CD4-positive, CD25-positive, alpha-beta regulatory T cell (primary cell): ENCODE data around the gene NLRC3. TPM values are rescaled to one million over a fixed set of nuclear protein-coding genes. Genes with fewer than 3 reads are reported as not detected.
"Not testable (repeated sequence)": the region's sequence is repeated elsewhere in the genome, so short reads cannot be mapped to it uniquely, and the experiment has no call there.

Source experiments
- ATAC-seq, 2 donors: fragments of 150-1000 bp; cut with Tn5 transposase; one replicate each; pipeline ENCODE4 v1.10.0; 2021; ENCODE audit warnings: low read depth in 2 of 2, moderate number of reproducible peaks in 2 of 2, moderate library complexity in 1 of 2
- DNase-seq, 3 donors: peaks; one replicate each; pipeline versions ENCODE4 v3.0.0 to v3.0.0-alpha.2; 2012 to 2022; ENCODE audit warnings: mixed read lengths in 1 of 3
- H3K27ac ChIP-seq: one replicate; pipeline ENCODE4 v1.7.0; 2013; ENCODE audit warnings: mild to moderate bottlenecking, low read length; ENCODE audit not compliant: insufficient read depth, poor library complexity, severe bottlenecking
- H3K27me3 ChIP-seq: one replicate; pipeline ENCODE4 v1.7.0; 2013; ENCODE audit warnings: low read length; ENCODE audit not compliant: control insufficient read depth, insufficient read depth
- H3K36me3 ChIP-seq: one replicate; pipeline ENCODE4 v1.7.0; 2013; ENCODE audit warnings: mild to moderate bottlenecking, low read length, moderate library complexity; ENCODE audit not compliant: control insufficient read depth, insufficient read depth
- H3K4me1 ChIP-seq: 2 replicates; pipeline ENCODE4 v1.7.0; 2013; ENCODE audit warnings: mild to moderate bottlenecking, low read length; ENCODE audit not compliant: insufficient read depth, control insufficient read depth, poor library complexity, severe bottlenecking
- H3K4me3 ChIP-seq: one replicate; pipeline ENCODE4 v1.7.0; 2013; ENCODE audit warnings: low read depth, mild to moderate bottlenecking, low read length, moderate library complexity
- H3K9me3 ChIP-seq, 2 experiments: 1 replicate in 1 of 2; 2 replicates in 1 of 2; pipeline ENCODE4 v1.7.0; 2013; ENCODE audit warnings: low read length in 2 of 2, mild to moderate bottlenecking in 1 of 2, moderate library complexity in 1 of 2; ENCODE audit not compliant: control insufficient read depth in 2 of 2
- H3K27ac Mint-ChIP-seq, 3 donors: one replicate each; pipeline ENCODE4 v1.8.0; 2020 to 2022; ENCODE audit warnings: mild to moderate bottlenecking in 3 of 3, mixed read lengths in 3 of 3, moderate library complexity in 2 of 3
- H3K27me3 Mint-ChIP-seq: one replicate; pipeline ENCODE4 v1.8.0; 2022; ENCODE audit warnings: mild to moderate bottlenecking, mixed read lengths
- H3K36me3 Mint-ChIP-seq: one replicate; pipeline ENCODE4 v1.8.0; 2020; ENCODE audit warnings: mixed read lengths
- H3K4me1 Mint-ChIP-seq, 4 donors: one replicate each; pipeline ENCODE4 v1.8.0; 2020 to 2022; ENCODE audit warnings: mixed read lengths in 4 of 4, mild to moderate bottlenecking in 1 of 4
- H3K4me3 Mint-ChIP-seq, 4 donors: one replicate each; pipeline ENCODE4 v1.8.0; 2020 to 2022; ENCODE audit warnings: mild to moderate bottlenecking in 4 of 4, mixed read lengths in 4 of 4, moderate library complexity in 3 of 4
- H3K9me3 Mint-ChIP-seq, 7 donors: one replicate each; pipeline ENCODE4 v1.8.0; 2020 to 2022; ENCODE audit warnings: mixed read lengths in 7 of 7, mild to moderate bottlenecking in 3 of 7, moderate library complexity in 2 of 7
- polyA plus RNA-seq, 4 donors: library from polyadenylated mRNA; unstranded; fragments of 300-500 nt; fragmentation: Illumina TruSeq; gene quantifications; one replicate each; pipeline ENCODE4 v1.2.3, GENCODE V29; 2021
- total RNA-seq: library from RNA; stranded (reverse); gene quantifications from one replicate; pipeline ENCODE4 v1.2.3, GENCODE V29; 2022

NLRC3 gene
- total and polyA plus RNA-seq, 5 donors from 2014 or later, result 23.2 to 97.0 (median 28.2) TPM

DNA sequence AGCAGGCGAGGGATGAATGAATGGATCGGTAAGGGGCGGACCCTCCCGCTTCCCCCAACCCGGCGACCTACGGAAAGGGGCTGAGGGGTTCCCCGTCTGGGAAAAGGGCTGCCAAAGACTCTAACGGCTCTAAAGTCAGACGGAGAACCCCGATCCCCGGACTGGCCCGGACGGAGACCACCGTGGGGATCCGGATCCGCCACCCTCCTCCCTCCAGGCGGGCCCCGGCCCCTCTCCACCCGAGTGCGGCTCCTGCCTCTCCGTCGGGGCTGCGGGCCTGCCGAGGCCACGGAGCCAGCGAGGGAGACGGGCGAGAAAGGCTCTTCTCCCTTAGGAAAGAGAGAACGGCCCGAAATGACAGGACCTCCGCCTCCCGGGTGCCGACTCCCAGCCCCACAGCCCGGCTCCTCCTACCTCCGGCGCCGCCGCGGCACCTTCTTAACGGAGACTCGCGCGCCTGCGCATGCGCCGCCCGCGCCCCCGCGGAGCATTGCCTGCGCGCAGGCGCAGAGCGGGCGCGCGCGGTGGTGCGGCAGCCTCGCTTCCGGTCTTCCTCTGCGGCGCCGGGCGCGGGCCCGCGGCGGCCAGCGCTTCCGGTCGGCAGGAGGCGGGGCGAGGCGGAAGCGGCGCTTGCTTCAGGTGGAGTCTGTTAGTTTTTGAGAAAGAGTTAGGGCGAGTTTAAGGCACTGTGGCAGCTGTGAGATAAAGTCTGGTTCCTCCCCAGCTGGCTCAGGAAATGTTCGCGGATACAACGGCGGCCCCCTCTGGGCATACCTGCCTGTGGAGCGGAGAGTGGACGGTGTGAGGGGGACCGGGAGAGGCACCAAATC is 34.2 kb upstream of the NLRC3 start, which contains the start of gene SLX4:
Gene SLX4, minus strand, starts transcription at position 461 of the 830 bp plus-strand sequence. CDS start 2,642 bp downstream, outside the sequence.
- peak within 1 kb of the TSS; percentile 98 to 100 (median 99) for H3K27ac Mint-ChIP-seq
- Histone ChIP-seq H3K27ac (peak within 1 kb of the TSS; percentile 87), H3K36me3 (no peaks in the 10 kb centered on the region), H3K27me3 (no peaks in the 10 kb centered on the region), H3K4me3 (peak within 1 kb of the TSS; percentile 86), H3K4me1 (peaks cover 38% of the 10 kb centered on the region), H3K9me3 (no peaks in the 10 kb centered on the region)
- H3K27me3 Mint-ChIP-seq, result no peaks in the 10 kb centered on the region
- ATAC-seq, result peak; percentile 89
- peaks cover 0 to 1% (median 0%) of the 10 kb centered on the region in 7 donors for H3K9me3 Mint-ChIP-seq
- peaks cover 19% of the 10 kb centered on the region for H3K36me3 Mint-ChIP-seq
- peak; percentile 88 to 94 (median 94) for DNase-seq
- peak within 1 kb of the TSS; percentile 96 to 100 (median 99) for H3K4me3 Mint-ChIP-seq
- H3K4me1 Mint-ChIP-seq, result peaks cover 24 to 67% (median 47%) of the 10 kb centered on the region in 4 donors

DNA sequence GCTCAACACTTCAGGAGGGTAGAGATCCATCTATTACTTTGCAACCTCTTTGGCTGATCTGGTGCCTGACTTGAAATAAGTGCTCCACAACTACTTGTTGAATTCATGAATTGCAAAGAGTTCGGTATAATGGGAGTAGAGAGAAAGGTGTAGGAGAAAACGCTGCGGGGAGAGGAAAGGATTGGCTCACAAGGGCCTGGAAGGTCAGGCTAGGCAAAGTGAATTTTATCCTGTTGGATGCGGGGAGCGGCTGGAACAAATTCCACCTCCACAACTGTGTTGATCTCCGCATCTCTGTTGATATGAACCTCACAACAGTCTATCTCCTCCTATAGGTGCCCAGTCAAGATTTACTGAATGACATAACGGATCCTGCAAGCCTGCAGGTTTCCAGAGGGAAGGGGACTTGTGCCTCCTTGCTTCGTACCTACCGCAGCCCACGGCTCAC is 33.5 kb upstream of the NLRC3 start:
- Histone ChIP-seq H3K4me1 (peaks cover 35% of the 10 kb centered on the region), H3K27ac (peak overlapping the region; percentile 87), H3K4me3 (peak overlapping the region; percentile 86), H3K9me3 (no peaks in the 10 kb centered on the region), H3K36me3 (no peaks in the 10 kb centered on the region), H3K27me3 (no peaks in the 10 kb centered on the region)
- peak overlapping the region; percentile 94 to 100 (median 99) for H3K4me3 Mint-ChIP-seq
- H3K4me1 Mint-ChIP-seq, result peaks cover 18 to 60% (median 45%) of the 10 kb centered on the region in 4 donors
- peak overlapping the region in 2 of 3 donors; percentile 90 to 98 for H3K27ac Mint-ChIP-seq
- peaks cover 0 to 1% (median 0%) of the 10 kb centered on the region in 7 donors for H3K9me3 Mint-ChIP-seq
- DNase-seq (peak in 1 of 3 donors; percentile 30), ATAC-seq (no peak)
- H3K36me3 Mint-ChIP-seq, result peaks cover 19% of the 10 kb centered on the region
- no peaks in the 10 kb centered on the region for H3K27me3 Mint-ChIP-seq

GRCh38 chr16:3609895-3610697 is 32.9 kb upstream of the NLRC3 start:
- no peaks in the 10 kb centered on the region for H3K9me3 ChIP-seq
- no peaks in the 10 kb centered on the region for H3K27me3 ChIP-seq
- no peak for ATAC-seq
- H3K4me3 ChIP-seq, result peak overlapping the region; percentile 86
- Mint-ChIP-seq H3K36me3 (peaks cover 16% of the 10 kb centered on the region), H3K4me3 (peak overlapping the region; percentile 94 to 100 (median 99)), H3K27me3 (no peaks in the 10 kb centered on the region), H3K27ac (peak overlapping the region in 2 of 3 donors; percentile 90 to 98), H3K9me3 (peaks cover 0 to 1% (median 0%) of the 10 kb centered on the region in 7 donors), H3K4me1 (peaks cover 12 to 54% (median 39%) of the 10 kb centered on the region in 4 donors)
- H3K36me3 ChIP-seq, result no peaks in the 10 kb centered on the region
- peak overlapping the region; percentile 87 for H3K27ac ChIP-seq
- peaks cover 28% of the 10 kb centered on the region for H3K4me1 ChIP-seq
- no peak for DNase-seq

DNA sequence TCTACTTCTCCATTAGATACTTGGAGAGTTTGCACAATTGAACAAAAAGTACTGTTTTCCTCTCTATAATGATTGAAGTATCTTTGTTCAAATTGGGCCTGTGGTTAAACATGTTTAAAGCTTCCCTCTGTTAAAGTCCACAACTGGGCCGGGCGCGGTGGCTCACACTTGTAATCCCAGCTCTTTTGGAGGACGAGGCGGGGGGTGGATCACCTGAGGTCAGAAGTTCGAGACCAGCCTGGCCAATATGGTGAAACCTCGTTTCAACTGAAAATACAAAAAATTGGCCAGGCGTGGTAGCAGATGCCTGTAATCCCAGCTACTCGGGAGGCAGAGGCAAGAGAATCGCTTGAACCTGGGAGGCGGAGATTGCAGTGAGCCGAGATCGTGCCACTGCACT is 31.8 kb upstream of the NLRC3 start:
- not testable (repeated sequence) for H3K9me3 Mint-ChIP-seq, H3K36me3 Mint-ChIP-seq, H3K27ac ChIP-seq, H3K27me3 ChIP-seq, H3K4me3 ChIP-seq, ATAC-seq, DNase-seq, H3K9me3 ChIP-seq, H3K36me3 ChIP-seq, H3K27me3 Mint-ChIP-seq
- peaks cover 28% of the 10 kb centered on the region for H3K4me1 ChIP-seq
- Mint-ChIP-seq H3K27ac (peak overlapping the region in 2 of 3 donors; percentile 7 to 38), H3K4me1 (peaks cover 10 to 44% (median 30%) of the 10 kb centered on the region in 4 donors), H3K4me3 (peak overlapping the region in 2 of 4 donors; percentile 76 to 98)

- no peaks in the 10 kb centered on the region for H3K36me3 ChIP-seq
- DNase-seq (no peak), ATAC-seq (no peak)
- Mint-ChIP-seq H3K9me3 (peaks cover 0 to 1% (median 0%) of the 10 kb centered on the region in 7 donors), H3K4me1 (peaks cover 10 to 36% (median 23%) of the 10 kb centered on the region in 4 donors), H3K27ac (no peak overlapping the region), H3K36me3 (peaks cover 10% of the 10 kb centered on the region), H3K4me3 (no peak overlapping the region), H3K27me3 (no peaks in the 10 kb centered on the region)
- no peak overlapping the region for H3K4me3 ChIP-seq
- no peaks in the 10 kb centered on the region for H3K9me3 ChIP-seq
- H3K4me1 ChIP-seq, result peaks cover 21% of the 10 kb centered on the region
- no peak overlapping the region for H3K27ac ChIP-seq
- no peaks in the 10 kb centered on the region for H3K27me3 ChIP-seq
Measured at GRCh38 chr16:3608069-3608468, 30.9 kb upstream of the NLRC3 start.

- Histone ChIP-seq H3K9me3 (no peaks in the 10 kb centered on the region), H3K27me3 (no peaks in the 10 kb centered on the region), H3K36me3 (peaks cover 2% of the 10 kb centered on the region), H3K4me3 (no peak overlapping the region), H3K27ac (no peak overlapping the region), H3K4me1 (peaks cover 17% of the 10 kb centered on the region)
- Mint-ChIP-seq H3K9me3 (peaks cover 0 to 1% (median 0%) of the 10 kb centered on the region in 7 donors), H3K27ac (no peak overlapping the region), H3K36me3 (peaks cover 10% of the 10 kb centered on the region), H3K27me3 (no peaks in the 10 kb centered on the region), H3K4me1 (peaks cover 10 to 32% (median 19%) of the 10 kb centered on the region in 4 donors), H3K4me3 (peak overlapping the region in 2 of 4 donors; percentile 14 to 61)
- no peak for DNase-seq
- no peak for ATAC-seq
Measured at GRCh38 chr16:3607634-3608033, 30.4 kb upstream of the NLRC3 start.

- Mint-ChIP-seq H3K9me3 (peaks cover 0 to 1% (median 0%) of the 10 kb centered on the region in 7 donors), H3K4me3 (peak overlapping the region in 2 of 4 donors; percentile 14 to 61), H3K27ac (no peak overlapping the region), H3K4me1 (peaks cover 10 to 28% (median 19%) of the 10 kb centered on the region in 4 donors), H3K36me3 (peaks cover 10% of the 10 kb centered on the region), H3K27me3 (no peaks in the 10 kb centered on the region)
- H3K27me3 ChIP-seq, result no peaks in the 10 kb centered on the region
- no peak for ATAC-seq
- DNase-seq, result no peak
- H3K9me3 ChIP-seq, result no peaks in the 10 kb centered on the region
- peaks cover 12% of the 10 kb centered on the region for H3K4me1 ChIP-seq
- H3K27ac ChIP-seq, result no peak overlapping the region
- H3K36me3 ChIP-seq, result peaks cover 7% of the 10 kb centered on the region
- no peak overlapping the region for H3K4me3 ChIP-seq
Measured at GRCh38 chr16:3607161-3607560, 30.0 kb upstream of the NLRC3 start.
